Inferior parietal cortex (tissue), 1 donor: ENCODE results near the gene GAGE13.
"Not testable (repeated sequence)": the region's sequence is repeated elsewhere in the genome, so short reads cannot be mapped to it uniquely, and the experiment has no call there.

Experiments used
- DNase-seq: peaks from one replicate; pipeline ENCODE4 v3.0.0-alpha.2; 2016; ENCODE audit errors: extremely low spot score

GAGE13 gene

GRCh38 chrX:49330421-49330820 lies 961 bp upstream of the GAGE13 start:
- DNase-seq = not testable (repeated sequence)

GRCh38 chrX:49331841-49332240 lies 459 bp downstream of the GAGE13 start:
- DNase-seq = not testable (repeated sequence)

GRCh38 chrX:49341449-49341848 lies 10.1 kb downstream of the GAGE13 start:
- DNase-seq = not testable (repeated sequence)

GRCh38 chrX:49344496-49345175 lies 13.3 kb downstream of the GAGE13 start:
- DNase-seq = not testable (repeated sequence)

GRCh38 chrX:49345402-49345801 lies 14.0 kb downstream of the GAGE13 start:
- DNase-seq = not testable (repeated sequence)

- not testable (repeated sequence) for DNase-seq
Measured at GRCh38 chrX:49346150-49346549, 14.8 kb downstream of the GAGE13 start.
